Thyroid gland (tissue), 4 donors: ENCODE measurements around the gene SLC10A7.

ENCODE experiments used
- CTCF ChIP-seq, 6 experiments: fragments of 200-600 bp in 3 of 6; fragments of 450-650 bp in 3 of 6; sonication (generic) in 3 of 6; IDR thresholded peaks; one replicate each; pipeline ENCODE4 v1.5.1; 2016 to 2019; ENCODE audit warnings: antibody characterized with exemption in 6 of 6, mild to moderate bottlenecking in 2 of 6, inconsistent platforms in 1 of 6, moderate library complexity in 1 of 6
- POLR2A ChIP-seq, 2 donors: fragments of 450-650 bp; IDR thresholded peaks; one replicate each; pipeline ENCODE4 v1.6.1; 2017; ENCODE audit warnings: antibody characterized with exemption in 2 of 2, mild to moderate bottlenecking in 2 of 2, moderate library complexity in 1 of 2

- no peak for TF ChIP-seq CTCF (IDR thresholded peaks at IDR 0.05)
- no peak for TF ChIP-seq POLR2A (IDR thresholded peaks at IDR 0.05)
Observed at GRCh38 chr4:146288193-146288592, 233.5 kb downstream of the SLC10A7 start.
